NCI-H1694 (cell line): ENCODE data around the gene FHDC1.
"Not testable (repeated sequence)": the region's sequence is repeated elsewhere in the genome, so short reads cannot be mapped to it uniquely, and the experiment has no call there.

ENCODE experiments used
- DNase-seq: peaks from one replicate; lab custom pipeline; 2025; lab: John Stamatoyannopoulos, UW

The FHDC1 gene, protein sequence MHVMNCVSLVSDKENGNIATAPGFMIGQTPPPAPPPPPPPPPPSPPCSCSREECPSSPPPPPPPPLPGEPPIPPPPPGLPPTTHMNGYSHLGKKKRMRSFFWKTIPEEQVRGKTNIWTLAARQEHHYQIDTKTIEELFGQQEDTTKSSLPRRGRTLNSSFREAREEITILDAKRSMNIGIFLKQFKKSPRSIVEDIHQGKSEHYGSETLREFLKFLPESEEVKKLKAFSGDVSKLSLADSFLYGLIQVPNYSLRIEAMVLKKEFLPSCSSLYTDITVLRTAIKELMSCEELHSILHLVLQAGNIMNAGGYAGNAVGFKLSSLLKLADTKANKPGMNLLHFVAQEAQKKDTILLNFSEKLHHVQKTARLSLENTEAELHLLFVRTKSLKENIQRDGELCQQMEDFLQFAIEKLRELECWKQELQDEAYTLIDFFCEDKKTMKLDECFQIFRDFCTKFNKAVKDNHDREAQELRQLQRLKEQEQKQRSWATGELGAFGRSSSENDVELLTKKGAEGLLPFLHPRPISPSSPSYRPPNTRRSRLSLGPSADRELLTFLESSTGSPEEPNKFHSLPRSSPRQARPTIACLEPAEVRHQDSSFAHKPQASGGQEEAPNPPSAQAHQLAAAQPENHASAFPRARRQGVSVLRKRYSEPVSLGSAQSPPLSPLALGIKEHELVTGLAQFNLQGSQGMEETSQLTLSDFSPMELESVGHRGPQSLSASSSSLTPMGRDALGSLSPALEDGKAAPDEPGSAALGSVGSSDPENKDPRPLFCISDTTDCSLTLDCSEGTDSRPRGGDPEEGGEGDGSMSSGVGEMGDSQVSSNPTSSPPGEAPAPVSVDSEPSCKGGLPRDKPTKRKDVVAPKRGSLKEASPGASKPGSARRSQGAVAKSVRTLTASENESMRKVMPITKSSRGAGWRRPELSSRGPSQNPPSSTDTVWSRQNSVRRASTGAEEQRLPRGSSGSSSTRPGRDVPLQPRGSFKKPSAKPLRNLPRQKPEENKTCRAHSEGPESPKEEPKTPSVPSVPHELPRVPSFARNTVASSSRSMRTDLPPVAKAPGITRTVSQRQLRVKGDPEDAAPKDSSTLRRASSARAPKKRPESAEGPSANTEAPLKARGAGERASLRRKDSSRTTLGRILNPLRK

DNA sequence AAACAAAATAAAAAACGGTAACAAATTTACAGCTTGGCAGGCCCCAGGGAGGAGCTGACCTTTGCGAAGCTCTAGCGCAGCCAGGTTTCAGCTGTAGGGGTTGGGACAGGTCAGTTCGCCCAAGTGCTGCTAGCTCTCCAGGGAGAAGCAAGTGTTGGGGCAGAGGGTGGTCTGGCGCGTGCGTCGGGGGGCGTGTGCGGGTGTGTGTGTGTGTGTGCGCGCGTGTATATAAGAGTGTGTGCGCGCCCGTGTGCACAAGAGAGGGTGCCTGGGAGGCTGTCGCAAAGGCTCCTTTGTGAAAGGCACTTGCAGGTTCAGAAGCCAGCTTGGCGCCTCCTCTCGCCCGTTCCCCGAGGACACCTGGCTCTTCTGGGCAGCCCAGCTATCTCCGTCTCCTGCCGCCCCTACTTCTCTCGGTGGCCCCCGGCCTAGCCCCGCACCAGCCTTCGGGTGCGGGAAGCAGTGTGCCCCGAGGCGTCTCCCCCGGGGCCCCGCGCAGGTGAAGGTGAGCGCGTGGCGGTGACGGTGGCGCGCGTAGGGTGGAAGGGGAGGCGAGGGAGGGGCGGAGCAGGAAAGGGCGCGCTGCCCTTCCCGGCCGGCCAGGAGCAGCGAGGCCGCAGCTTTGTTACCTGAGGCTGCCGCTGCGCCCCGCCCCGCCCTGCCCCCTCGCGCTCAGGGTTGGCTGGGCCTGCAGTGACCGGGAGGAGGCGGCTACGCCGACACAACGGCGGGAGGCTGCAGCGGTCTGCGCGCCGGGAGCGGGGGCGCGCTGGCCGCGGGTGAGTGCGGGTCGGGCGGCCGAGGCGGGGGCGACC, at the start of gene FHDC1:
TSS of gene FHDC1 (plus strand) at position 693 of the 815 bp plus-strand sequence. CDS start 6,735 bp downstream, outside the sequence.
- DNase-seq: no peak

DNA sequence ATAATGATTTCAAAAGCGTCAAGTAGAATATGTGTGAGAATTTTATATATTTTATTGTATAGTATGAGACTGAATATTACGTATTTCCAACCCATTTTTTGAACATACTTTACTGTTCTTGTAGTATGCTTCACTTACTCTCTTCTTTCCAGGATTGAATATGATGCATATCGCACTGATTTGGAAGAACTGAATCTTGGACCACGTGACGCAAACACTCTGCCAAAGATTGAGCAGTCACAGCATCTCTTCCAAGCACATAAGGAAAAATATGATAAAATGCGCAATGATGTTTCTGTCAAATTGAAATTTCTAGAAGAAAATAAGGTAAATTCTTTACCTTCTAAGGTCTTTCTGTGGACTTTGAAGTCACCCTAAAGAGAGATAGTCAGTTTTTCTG, 48.1 kb upstream of the FHDC1 start:
- DNase-seq: no peak

DNA sequence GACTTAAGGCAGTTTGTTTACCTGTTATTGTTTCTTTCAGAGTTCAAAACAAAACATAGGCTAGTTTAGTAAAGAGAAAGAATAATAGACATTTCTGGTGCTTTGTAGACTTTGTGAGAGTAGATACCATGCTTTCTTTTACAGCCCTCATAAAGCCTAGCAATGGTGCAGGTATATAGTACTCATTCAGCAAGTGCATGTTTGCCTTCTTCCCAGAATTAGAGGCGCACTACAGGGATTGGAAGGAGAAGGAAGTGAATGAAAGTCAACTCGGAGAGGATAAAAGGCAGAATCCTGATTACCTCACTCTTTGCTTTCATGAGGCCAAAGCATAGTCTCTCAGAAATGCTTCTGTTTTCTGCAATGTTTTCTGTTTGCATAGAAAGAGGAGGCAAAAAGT, 43.1 kb upstream of the FHDC1 start:
- no peak for DNase-seq

DNA sequence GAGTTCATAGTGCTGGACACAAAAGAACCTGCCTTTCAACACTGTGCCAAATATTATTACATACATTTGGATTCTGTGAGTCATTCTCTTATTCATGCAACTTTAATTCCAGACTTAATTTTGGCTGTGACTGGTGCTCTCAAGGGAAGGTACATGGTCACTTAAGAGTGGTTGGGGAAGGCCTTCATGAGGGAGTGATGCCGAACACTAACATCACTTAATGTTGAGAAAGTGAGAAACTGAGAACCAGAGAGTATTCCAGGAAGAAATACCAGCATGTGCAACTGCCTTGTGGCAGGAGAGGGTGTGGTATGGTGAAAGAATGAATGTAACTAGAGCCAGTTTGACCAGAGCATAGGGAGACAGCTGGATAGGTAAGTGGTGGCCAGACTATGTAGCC, 41.5 kb upstream of the FHDC1 start:
- DNase-seq: no peak

DNA sequence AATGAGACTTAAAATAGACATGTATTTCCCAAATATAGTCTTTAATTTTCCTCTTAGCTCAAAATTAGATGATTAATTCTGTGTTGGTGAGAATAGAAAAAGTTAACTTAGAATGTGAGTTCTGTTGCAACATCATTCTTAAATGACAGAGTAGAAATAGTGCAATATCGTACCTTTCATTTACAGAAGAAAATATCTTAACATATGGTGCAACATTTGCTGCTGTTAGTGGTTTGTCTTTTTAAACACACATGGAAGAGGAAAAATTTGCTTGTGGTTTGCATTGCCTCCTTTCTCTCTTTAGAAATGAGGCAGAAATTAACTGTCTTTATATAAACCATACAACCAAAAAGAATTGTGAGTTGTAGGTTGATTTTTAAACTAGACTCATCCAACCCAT, 39.3 kb upstream of the FHDC1 start:
- peak; percentile 16 for DNase-seq

DNA sequence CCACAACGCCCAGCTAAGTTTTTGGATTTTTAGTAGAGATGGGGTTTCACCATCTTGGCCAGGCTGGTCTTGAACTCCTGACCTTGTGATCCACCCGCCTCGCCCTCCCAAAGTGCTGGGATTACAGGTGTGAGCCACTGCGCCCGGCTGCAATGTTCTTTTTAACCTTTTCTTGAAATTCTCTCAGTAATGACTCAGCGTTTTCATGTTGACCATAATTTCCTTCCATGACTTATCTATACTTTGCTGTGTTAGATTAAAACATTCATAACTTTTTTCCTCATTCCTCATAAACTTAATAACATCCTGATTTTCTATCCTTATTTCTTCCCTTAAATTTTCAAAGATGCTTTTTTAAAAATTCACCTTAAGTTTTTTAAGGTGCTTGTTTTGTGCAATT, 38.0 kb upstream of the FHDC1 start:
- DNase-seq: not testable (repeated sequence)

DNA sequence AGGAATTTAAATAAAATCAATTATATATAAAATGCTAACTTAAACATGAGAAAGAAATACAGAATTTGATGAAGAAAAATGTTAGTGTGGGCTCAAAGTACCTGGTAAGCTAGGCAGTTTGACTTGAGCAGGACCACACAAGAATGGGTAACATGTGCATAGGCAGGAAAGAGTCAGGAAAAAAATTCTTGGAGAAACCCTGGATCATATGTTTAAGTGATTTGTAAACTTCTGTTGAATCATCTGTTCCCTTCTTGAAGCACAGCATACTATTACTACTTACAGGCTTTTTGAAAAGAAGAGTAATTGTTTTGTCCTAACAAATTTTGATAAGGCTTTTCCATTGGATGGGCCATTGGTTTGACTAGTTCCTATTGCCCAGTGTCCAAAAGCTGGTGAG, 37.5 kb upstream of the FHDC1 start:
- no peak for DNase-seq

DNA sequence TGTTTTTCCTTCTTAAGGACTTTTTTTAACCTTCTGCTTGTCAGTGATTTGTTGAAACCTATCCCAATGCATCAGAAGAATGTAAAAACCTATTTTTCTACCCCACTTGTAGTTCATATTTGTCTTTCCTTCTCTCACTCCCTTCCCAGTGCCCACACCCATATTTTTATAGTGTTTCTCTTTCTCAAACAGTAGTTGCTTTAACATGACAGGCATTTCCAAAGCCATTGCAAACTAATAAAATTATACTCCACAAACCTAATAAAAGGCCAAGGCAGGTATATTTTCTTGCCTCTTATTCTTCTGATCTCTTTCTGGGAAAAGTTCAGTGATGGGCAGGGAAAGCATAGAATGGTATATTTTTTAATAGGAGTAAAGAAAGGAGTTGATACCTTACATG, 35.7 kb upstream of the FHDC1 start:
- DNase-seq: no peak

DNA sequence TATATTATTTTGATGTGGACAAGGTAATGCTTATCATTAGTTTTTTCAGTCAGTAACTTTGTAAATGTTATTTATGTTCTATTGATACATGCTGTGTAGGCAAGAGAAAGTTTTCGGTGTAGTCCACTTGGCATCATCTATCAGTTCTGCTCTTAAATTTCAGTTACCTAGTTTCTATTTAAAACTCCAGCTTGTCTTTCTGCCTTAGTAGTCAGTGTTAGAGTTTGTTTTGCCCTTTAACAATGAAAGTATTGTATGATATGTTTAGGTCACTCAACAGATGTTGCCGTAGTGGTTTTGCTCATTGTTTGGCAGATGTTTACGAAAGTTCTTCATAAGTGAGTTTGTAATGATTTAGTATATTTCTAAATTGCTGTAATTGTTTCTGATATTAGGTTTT, 34.9 kb upstream of the FHDC1 start:
- no peak for DNase-seq

DNA sequence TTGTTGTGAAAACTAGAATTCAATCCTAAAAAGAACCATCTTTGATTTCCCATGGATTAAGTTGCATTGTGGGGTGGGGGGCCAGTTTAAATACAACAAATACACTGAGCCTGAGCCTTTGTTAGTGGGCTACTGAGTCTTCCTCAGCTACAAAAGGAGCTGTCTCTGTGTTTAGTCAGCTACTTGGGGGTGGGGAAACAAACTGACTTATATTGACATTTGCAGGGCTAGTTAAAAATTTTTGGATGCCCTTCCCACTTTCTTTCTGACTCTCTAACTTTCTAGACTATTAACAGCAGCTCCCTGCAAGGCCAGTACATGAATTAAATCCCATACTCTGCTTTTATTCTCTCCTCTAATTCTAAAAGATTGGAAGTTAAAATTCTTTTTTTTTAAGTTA, 32.5 kb upstream of the FHDC1 start:
- no peak for DNase-seq

DNA sequence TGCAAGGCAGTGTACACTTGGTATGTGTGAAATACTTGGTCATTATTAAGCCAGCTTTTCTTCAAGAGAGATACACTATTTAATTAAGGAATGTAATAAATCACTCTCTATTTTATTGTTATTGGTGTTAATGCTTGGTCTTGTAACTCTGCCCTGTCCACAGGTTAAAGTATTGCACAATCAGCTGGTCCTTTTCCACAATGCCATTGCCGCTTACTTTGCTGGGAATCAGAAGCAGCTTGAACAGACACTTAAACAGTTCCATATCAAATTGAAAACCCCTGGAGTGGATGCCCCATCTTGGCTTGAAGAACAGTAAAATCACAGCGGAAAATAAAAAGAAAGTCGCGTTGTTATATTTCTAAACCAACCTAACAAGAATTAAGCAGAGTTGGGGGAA, 26.2 kb upstream of the FHDC1 start:
- DNase-seq: no peak

DNA sequence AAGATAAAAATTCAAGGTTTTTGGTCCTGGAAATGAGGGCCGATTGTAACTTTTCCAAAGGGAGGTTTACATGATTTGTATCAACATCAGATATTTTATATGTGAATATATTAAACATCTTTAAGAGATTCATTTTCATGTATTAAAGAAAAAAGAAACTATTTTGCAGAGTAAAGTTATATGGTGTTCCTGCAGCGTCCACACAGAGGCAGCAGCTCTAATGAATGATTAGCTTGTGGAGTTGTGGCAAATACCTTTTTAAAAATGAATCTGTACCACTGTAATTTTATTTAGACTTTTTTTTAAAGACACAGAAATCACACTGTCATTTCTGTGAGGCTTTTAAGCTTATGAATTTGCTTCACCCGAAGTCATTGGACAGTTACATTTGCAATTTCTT, 25.6 kb upstream of the FHDC1 start:
- no peak for DNase-seq

DNA sequence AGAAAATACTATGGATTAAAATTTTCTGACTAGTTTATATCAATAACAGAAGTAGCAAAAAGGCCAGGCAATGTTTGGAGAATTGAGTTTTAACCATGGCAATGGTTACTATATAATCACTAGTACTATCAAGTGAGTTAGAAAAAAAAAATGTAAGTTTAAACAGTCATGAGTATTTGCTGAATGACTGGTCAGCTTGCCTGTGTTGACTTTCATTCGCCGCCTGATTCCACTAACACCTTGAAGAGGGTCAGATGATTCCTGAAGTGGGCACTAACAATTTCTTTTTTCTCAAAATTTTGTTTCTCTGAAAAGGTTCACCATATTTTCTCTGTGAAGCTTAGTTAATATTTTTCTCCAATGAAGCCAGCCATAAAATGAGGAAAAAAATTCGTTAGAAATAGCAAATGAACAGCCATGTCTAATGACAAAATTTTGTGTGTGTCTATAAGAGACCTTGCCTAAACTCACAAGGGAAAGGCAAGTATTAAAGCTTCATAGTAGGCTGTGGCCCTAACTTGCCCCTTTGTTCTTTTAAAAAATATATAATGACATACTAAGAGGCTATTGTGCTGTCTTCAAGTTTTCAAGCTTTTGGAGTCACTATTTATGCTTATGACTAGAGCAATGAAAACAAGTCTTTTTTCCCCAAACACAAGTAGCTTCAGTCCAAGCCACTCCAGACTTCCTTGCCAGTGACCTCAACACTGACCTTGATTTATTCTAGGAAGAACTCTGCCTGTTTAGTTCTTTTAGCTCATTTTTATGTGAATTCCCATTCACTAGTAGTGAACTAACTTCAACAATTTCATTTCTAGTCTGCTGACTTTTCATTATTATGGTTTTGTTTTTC, 18.4 kb upstream of the FHDC1 start:
- DNase-seq: no peak

DNA sequence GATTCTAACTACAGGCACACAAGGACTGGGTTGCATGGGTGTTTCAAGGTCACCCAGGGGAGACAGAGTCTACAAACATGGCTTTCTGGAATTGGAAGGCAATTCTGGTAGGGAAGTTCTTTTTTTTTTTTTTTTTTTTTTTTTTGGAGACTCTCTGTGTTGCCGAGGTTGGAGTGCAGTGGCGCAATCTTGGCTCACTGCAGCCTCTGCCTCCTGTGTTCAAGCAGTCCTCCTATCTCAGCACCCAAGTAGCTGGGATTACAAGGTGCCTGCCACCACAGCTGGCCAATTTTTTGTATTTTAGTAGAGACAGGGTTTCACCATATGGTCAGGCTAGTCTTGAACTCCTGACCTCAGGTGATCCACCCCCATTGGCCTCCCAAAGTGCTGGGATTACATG, 16.3 kb upstream of the FHDC1 start:
- no peak for DNase-seq

DNA sequence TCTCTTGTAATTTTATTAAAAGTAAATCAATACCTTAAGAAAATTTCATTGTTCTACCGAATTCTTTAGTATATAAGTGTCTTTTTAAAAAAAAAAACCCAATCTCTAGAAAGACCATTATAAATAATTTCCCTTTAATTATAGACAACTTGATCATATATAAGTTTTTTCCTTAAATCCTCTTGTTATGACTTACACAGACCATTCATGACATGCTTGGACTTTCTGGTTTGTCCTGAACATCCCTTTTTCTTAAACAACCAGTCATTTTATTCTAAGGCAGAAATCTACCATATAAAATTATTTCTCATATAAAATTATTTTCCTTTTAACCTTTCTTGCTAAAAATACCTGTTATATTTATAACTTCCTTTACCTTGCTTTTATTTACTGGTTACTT, 15.4 kb upstream of the FHDC1 start:
- DNase-seq: no peak

DNA sequence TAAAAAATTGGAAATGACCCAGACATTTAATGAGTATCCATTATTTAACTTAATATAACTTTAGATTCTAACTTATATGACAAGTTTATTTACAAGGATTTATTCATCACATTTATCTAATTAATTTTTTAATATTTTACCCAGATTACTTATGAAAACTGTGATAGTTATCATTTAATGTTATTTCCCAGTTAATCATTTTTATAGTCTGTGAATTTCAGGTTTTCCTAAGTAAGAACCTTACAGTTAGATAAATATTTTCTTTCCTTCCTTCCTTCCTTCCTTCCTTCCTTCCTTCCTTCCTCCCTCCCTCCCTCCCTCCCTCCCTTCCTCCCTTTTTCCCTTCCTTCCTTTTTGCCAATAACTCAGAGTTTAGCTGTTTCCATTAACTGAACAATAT, 14.8 kb upstream of the FHDC1 start:
- DNase-seq: no peak

DNA sequence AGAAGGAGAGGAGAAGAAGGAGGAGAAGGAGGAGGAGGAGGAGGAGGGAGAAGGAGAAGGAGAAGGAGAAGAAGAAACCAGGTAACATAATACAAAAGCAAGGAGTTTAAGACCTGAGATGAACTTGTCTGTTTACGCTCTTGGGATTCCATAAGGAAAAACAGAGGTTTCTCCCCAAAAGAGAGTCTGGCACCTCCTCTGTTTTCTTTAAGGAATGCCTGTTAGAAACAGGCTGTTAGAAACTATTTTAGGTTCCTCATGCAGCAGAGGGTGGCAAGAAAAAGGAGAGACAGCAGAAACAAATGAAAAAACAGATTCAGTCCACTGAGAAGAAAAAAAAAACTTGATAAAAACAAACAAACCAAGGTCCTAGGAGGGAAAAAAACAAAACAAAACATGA, 10.3 kb upstream of the FHDC1 start:
- no peak for DNase-seq

DNA sequence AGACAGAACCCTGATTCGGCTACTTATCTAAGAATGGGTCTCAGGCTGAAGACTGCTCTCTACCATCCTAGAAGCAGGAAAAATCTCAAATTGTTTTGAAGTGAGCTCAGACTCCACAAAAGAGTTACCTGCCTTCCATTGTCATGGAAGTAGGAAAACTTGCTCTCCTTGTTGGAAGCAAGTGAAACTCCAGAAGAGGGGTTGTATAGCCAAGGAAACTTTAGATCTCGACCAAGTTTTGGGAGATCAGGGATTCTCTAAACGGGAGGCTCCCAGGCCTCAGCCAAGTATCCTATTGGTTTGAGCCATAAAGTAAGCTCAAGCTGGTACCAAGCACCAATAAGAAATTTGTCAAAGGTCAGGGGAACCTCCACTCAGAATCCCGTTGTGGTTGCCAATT, 9.2 kb upstream of the FHDC1 start:
- no peak for DNase-seq

DNA sequence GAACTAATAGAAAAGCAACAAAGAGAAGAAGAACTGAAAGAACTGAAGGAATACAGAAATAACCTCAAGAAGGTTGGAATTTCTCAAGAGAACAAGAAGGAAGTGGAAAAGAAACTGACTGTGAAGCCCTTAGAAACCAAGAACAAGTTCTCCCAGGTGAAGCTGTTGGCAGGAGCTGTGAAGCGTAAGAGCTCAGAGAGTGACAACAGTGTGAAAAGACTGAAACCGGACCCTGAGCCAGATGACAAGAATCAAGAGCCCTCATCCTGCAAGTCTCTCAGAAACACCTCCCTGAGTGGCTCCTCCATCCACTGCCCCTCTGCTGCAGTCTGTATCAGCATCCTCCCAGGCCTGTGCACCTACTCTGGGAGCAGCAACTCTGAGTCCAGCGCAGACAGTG, 8.4 kb upstream of the FHDC1 start:
- no peak for DNase-seq

DNA sequence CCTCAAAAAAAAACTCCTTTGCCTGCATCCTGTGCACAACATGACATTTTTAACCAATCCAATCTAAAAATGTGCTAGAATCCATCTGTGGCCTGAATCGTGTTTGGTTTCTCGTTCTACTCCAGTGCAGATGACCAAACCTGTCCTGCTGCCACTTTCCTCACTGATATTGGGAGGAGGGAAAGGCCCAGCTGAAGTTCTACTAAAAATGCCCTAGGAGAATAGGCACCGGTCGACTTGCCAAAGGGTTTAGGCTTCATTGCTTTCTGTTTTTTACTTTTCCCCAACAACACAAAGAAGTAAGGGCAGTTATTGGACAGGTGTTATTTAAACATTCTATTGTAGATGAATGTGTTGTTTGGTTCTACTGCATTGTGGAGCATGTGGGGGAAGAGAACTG, 7.8 kb upstream of the FHDC1 start:
- no peak for DNase-seq

DNA sequence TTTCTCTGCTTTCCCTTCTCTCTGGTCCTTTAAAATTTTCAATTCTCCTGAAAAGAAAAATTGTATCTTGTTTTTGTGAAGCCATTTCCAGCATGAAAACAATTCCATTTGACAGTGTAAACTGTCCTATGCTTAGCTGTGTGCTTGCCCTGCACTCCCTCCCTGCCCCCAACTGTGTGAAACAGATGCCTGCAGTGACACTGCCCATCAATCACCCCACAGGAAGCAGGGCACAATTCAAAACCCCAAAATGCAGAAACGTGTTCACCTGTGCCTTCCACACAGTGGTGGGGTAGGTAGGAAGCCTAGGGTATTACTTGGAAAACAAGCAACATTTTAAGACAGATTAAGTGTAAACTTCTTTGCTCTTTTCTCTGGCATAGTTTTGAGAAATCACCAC, 6.2 kb upstream of the FHDC1 start:
- DNase-seq: no peak
